Measurements from ENCODE around the gene PTPRH. TPM values are rescaled to one million over a fixed set of nuclear protein-coding genes. Genes with fewer than 3 reads are reported as not detected.

PTPRH gene
- total and polyA plus RNA-seq, 9 of the 15 experiments (the other 6 are each of a cell fraction or from before 2014, with no cell fraction given), result 0.87 to 34.3 (median 22.7) TPM

DNA sequence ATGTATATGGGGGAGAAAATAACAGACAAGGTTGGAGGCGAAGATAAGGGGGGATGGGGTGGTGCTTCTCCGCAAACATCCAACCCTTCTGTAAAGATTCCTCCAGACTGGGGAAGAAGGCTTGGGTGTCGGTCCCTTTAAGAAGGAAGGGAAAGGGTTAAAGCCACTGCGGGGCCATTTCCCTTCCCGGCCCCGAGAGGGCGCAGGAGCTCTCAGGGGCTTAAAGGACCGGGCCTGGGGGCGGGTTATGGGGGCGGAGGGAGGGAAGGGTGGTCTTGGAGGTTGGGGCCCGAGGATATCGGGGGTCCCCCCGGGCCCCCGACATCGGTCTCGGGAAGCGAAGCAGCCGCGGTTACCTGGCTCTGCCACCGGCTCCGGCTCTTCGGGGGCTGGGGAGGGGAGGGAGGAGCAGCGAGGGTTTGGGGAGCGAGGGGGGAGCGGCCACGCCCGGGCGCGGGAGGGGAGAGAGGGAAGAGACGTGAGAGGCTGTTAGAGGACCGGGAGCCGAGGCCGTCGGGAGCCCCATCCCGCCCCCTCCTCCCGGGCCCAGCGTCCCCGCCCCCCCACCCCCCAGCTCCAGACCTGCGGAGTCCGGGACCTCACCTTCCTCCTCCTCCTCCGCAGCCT is 63.1 kb downstream of the PTPRH start (continued):
- no peak for TF ChIP-seq MED1 (CRISPR knock-in tag; IDR thresholded peaks at IDR 0.05; ENCODE audit: borderline replicate concordance)
- no peak for TF ChIP-seq ZNF740 (CRISPR knock-in tag; IDR thresholded peaks at IDR 0.05)
- TF ChIP-seq ZNF740 (tag; IDR thresholded peaks at IDR 0.05), result peak in 1 of 2 experiments; percentile 47; a peak in 2 of 4 replicates
- TF ChIP-seq POLR2AphosphoS5 (IDR thresholded peaks at IDR 0.05; ENCODE audit: control insufficient read depth, insufficient read depth, low read depth, low read length), result peak; percentile 28; the same call in 1 of the 2 replicates
- TF ChIP-seq, protein P1, sequence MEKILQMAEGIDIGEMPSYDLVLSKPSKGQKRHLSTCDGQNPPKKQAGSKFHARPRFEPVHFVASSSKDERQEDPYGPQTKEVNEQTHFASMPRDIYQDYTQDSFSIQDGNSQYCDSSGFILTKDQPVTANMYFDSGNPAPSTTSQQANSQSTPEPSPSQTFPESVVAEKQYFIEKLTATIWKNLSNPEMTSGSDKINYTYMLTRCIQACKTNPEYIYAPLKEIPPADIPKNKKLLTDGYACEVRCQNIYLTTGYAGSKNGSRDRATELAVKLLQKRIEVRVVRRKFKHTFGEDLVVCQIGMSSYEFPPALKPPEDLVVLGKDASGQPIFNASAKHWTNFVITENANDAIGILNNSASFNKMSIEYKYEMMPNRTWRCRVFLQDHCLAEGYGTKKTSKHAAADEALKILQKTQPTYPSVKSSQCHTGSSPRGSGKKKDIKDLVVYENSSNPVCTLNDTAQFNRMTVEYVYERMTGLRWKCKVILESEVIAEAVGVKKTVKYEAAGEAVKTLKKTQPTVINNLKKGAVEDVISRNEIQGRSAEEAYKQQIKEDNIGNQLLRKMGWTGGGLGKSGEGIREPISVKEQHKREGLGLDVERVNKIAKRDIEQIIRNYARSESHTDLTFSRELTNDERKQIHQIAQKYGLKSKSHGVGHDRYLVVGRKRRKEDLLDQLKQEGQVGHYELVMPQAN (IDR thresholded peaks at IDR 0.05; ENCODE audit: borderline replicate concordance), result 0 out of 2 replicates have a peak, but pooled peaks have one; percentile 40
- peak; percentile 26; the same call in 1 of the 2 replicates for TF ChIP-seq ZEB2 (IDR thresholded peaks at IDR 0.05)
- TF ChIP-seq BMI1 (IDR thresholded peaks at IDR 0.05; ENCODE audit: low read length), result no peak
- peak; percentile 64 to 65; a peak in 3 of 4 replicates for TF ChIP-seq TBL1XR1 (IDR thresholded peaks at IDR 0.05; ENCODE audit: low read length in 2 of 2)
- TF ChIP-seq SIX5 (IDR thresholded peaks at IDR 0.05; ENCODE audit: borderline replicate concordance in 1 of 2, insufficient read depth in 1 of 2, low read depth in 1 of 2, low read length in 2 of 2), result no peak
- TF ChIP-seq ELF1 (tag; IDR thresholded peaks at IDR 0.05), result no peak
- peak; percentile 90 for TF ChIP-seq EGR1 (conservative IDR thresholded peaks at IDR 0.05)
- 0 out of 2 replicates have a peak, but pooled peaks have one; percentile 12 for TF ChIP-seq DEAF1 (CRISPR knock-in tag; IDR thresholded peaks at IDR 0.05)
- peak in 1 of 2 experiments; percentile 48; a peak in 1 of 4 replicates for TF ChIP-seq SIN3A (IDR thresholded peaks at IDR 0.05; ENCODE audit: borderline replicate concordance in 2 of 2, control insufficient read depth in 1 of 2, low read depth in 2 of 2, low read length in 2 of 2)
- TF ChIP-seq FOXM1 (IDR thresholded peaks at IDR 0.05; ENCODE audit: low read depth), result peak; percentile 83
- 0 out of 2 replicates have a peak, but pooled peaks have one; percentile 17 for TF ChIP-seq FOXM1 (CRISPR knock-in tag; IDR thresholded peaks at IDR 0.05; ENCODE audit: low read depth)
- peak; percentile 29; the same call in 1 of the 2 replicates for TF ChIP-seq MTA2 (IDR thresholded peaks at IDR 0.05; ENCODE audit: low read depth)
- TF ChIP-seq SMARCA4 (IDR thresholded peaks at IDR 0.05), result peak; percentile 36; the same call in 1 of the 2 replicates
- no peak for TF ChIP-seq HDAC6 (IDR thresholded peaks at IDR 0.05; ENCODE audit: low read depth, low read length)
- peak; percentile 89 for TF ChIP-seq TOE1 (IDR thresholded peaks at IDR 0.05; ENCODE audit: borderline replicate concordance)
- no peak for TF ChIP-seq TOE1 (CRISPR knock-in tag; IDR thresholded peaks at IDR 0.05; ENCODE audit: borderline replicate concordance, low read depth)
- TF ChIP-seq RUNX1 (IDR thresholded peaks at IDR 0.05; ENCODE audit: low read depth), result no peak
- TF ChIP-seq RCOR1 (IDR thresholded peaks at IDR 0.05; ENCODE audit: borderline replicate concordance in 1 of 2, low read depth in 2 of 2, low read length in 2 of 2), result peak in 1 of 2 experiments; percentile 38; a peak in 3 of 4 replicates
- TF ChIP-seq SMARCA5 (IDR thresholded peaks at IDR 0.05), result no peak
- TF ChIP-seq FIP1L1 (IDR thresholded peaks at IDR 0.05; ENCODE audit: low read depth, low read length, poor library complexity, severe bottlenecking), result no peak

All from K562 (cell line).